Measurements from ENCODE around the gene SATL1.

GRCh38 chrX:85159644-85160043, 83.9 kb downstream of the SATL1 start:
- TF ChIP-seq CTCF (IDR thresholded peaks at IDR 0.05; ENCODE audit: low read length) (no peak), EZH2phosphoT487 (IDR thresholded peaks at IDR 0.05; ENCODE audit: low read length) (no peak), EZH2 (optimal IDR thresholded peaks at IDR 0.05; ENCODE audit: low read depth, low read length) (no peak)
